Adipocyte (in vitro differentiated cells): ENCODE measurements around the gene CYGB.

Experiments used
- DNase-seq: peaks from one replicate; pipeline ENCODE4 v3.0.0-alpha.2; 2015; ENCODE audit warnings: low read depth
- H3K27me3 ChIP-seq: replicated peaks from 2 replicates; pipeline ENCODE4 v1.7.0; 2013; ENCODE audit warnings: mild to moderate bottlenecking, low read length, moderate library complexity; ENCODE audit not compliant: control insufficient read depth, insufficient read depth
- H3K36me3 ChIP-seq: 2 replicates; pipeline ENCODE4 v1.7.0; 2013; ENCODE audit warnings: low read length, mild to moderate bottlenecking, moderate library complexity; ENCODE audit not compliant: control insufficient read depth, insufficient read depth, severe bottlenecking
- H3K4me1 ChIP-seq: 2 replicates; pipeline ENCODE4 v1.7.0; 2013; ENCODE audit warnings: mild to moderate bottlenecking, low read length, moderate library complexity; ENCODE audit not compliant: control insufficient read depth, insufficient read depth
- H3K4me3 ChIP-seq: 2 replicates; pipeline ENCODE4 v1.7.0; 2013; ENCODE audit warnings: mild to moderate bottlenecking, low read length, moderate library complexity
- H3K9ac ChIP-seq: 2 replicates; pipeline ENCODE4 v1.7.0; 2013; ENCODE audit warnings: mild to moderate bottlenecking, low read length, moderate library complexity
- H3K9me3 ChIP-seq: 2 replicates; pipeline ENCODE4 v1.7.0; 2013; ENCODE audit warnings: mild to moderate bottlenecking, low read length, moderate library complexity; ENCODE audit not compliant: control insufficient read depth

The CYGB gene

DNA sequence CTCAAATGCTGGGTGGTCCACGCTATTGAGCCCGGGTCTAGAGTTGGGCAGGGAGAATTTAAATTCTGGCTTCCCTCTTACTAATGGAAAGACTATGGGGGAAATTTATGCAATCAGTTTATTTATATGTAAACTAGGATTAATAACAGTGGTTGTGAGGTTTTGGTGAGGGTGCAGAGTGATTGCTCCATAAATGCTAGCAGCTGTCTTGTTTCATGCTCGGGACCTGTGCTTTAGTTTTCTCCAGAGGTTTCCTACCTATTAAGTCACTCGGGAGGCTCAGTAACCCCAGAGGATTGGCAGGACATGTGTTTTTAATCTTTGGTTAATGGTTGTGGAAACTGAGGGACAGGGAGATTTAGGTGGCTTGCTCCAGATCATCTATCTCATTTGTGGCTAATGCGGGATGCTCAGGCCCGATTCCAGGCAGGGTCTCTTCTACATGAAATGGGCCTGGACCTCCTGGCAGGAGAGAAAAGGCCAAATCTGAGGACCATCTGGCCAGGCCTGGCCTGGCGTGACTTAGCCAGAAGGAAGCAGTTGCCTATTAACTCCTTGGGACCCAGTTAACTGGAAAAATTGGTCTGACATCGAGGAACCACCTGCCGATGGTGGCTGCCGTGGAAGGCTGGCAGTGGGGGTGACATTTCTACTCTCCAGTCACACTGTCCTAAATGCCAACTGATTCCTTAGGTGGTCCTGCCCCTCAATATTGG, 4.4 kb upstream of the CYGB start:
- Histone ChIP-seq H3K27me3 (no peaks in the 10 kb centered on the region), H3K4me3 (no peak overlapping the region), H3K9me3 (no peaks in the 10 kb centered on the region), H3K36me3 (no peaks in the 10 kb centered on the region), H3K9ac (peak overlapping the region; percentile 76), H3K4me1 (peaks cover 30% of the 10 kb centered on the region)
- no peak for DNase-seq

DNA sequence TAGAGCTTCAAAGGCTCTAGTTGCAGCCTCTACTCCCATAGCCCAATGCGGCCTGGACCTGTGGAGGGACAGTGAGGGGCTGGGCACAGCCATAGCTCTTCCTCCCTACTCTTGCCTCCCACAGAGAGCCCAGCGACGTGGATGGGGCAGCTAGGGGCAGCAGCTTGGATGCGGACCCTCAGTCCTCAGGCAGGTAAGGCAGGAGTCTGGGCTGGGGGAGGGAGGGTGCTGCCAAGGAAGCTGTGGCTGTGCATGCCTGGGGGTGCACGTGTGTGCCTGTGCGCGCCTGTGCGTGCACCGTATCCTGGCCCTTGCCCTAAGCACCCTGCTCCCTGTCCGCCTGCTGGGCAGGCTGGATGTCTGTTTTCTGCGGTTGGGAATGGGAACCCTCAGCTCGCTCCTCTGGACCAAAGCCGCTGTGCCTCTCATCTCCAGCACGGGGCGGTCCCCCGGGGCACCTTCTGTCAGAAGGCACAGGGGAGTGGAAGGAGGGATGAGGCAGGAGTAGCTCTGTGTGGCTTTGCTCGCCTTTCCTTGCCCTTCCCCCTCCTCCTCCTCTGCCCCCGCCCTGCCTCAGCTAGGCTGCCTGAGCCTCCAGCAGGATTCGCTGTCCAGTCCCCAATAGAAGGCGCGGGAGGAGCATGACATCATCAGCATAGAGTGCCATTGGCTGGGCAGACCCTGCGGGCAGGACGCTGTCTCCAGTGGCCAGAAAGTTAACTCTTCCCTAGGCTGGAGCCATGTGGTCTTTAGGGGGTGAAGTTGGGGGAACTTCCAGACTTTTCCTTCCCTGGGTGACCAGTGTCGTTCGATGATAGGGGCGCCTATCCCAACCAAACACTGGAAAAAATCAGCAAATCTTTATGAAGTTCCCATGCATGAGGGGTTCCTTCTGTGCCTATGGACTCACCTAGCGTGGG, 3.1 kb upstream of the CYGB start:
- Histone ChIP-seq H3K36me3 (no peaks in the 10 kb centered on the region), H3K9ac (peak overlapping the region; percentile 76), H3K27me3 (no peaks in the 10 kb centered on the region), H3K4me1 (peaks cover 36% of the 10 kb centered on the region), H3K4me3 (peak overlapping the region; percentile 75), H3K9me3 (no peaks in the 10 kb centered on the region)
- DNase-seq = peak; percentile 98

DNA sequence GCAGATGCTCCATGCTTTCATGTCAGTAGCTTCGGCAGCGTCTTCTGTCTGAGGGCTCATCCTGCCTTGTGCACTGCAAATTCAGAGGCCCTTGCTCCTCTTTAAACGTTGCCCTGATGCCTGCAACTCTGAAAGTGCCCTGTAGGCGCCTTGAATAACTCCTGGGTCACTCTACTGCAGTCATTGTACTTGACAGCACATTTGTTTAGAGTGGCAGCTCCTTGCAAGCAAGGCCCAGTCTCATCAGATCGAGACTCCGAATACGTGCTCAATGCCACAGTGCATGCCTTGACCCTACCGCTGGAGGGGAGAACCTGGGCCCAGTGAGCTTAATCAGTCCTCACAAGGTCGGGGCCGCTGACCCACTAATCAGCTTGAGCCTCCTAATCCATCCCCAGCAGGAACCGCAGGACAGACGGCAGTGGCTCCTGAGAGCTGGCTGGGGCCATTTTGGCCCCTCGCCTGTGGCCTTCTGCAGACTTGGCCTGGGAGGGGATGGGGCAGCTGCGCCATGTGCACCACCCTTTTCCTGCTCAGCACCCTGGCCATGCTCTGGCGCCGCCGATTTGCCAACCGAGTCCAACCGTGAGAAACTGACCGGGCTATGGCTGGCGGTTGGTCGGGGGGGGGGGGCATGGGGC, 2.2 kb upstream of the CYGB start, which contains the start of gene PRCD:
TSS of gene PRCD (plus strand) at position 414 of the 641 bp plus-strand sequence. CDS start at position 512, 98 bp downstream.
- Histone ChIP-seq H3K9me3 (no peaks in the 10 kb centered on the region), H3K4me3 (peak within 1 kb of the TSS; percentile 75), H3K9ac (peak within 1 kb of the TSS; percentile 79), H3K36me3 (no peaks in the 10 kb centered on the region), H3K4me1 (peaks cover 44% of the 10 kb centered on the region), H3K27me3 (no peaks in the 10 kb centered on the region)
- DNase-seq = no peak

DNA sequence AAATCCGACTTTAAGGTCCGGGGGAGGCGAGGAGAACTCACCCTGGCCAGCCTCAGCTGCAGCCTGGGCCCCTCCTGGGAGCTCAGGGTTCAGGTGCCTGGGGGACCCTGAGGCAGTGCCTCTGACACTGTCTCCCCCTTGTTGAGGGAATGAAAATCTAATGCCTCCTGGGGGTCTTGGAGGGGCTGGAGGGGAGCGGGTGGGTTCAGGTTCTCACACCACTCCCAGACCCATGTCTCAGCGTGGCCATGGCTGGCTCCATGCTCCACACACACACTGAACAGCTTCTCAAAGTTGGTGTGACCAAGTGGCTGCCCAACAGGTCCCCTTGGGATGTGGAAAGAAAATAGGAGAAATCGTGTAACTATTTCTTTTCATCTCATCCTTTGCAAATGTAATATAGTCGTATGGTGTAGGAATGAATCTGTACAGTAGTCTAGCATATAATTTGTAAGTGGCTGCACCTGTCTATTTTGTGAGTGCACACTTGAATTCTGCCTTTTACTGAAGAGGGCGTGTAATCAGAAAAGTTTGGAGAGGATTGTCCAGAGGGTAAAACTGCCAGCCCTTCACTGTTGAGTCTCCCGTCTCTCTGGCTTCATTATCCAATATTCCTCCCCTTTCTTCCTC, 1.5 kb upstream of the CYGB start:
- DNase-seq = no peak
- Histone ChIP-seq H3K9me3 (no peaks in the 10 kb centered on the region), H3K27me3 (no peaks in the 10 kb centered on the region), H3K9ac (peak overlapping the region; percentile 79), H3K36me3 (no peaks in the 10 kb centered on the region), H3K4me3 (peak overlapping the region; percentile 74), H3K4me1 (peaks cover 49% of the 10 kb centered on the region)

DNA sequence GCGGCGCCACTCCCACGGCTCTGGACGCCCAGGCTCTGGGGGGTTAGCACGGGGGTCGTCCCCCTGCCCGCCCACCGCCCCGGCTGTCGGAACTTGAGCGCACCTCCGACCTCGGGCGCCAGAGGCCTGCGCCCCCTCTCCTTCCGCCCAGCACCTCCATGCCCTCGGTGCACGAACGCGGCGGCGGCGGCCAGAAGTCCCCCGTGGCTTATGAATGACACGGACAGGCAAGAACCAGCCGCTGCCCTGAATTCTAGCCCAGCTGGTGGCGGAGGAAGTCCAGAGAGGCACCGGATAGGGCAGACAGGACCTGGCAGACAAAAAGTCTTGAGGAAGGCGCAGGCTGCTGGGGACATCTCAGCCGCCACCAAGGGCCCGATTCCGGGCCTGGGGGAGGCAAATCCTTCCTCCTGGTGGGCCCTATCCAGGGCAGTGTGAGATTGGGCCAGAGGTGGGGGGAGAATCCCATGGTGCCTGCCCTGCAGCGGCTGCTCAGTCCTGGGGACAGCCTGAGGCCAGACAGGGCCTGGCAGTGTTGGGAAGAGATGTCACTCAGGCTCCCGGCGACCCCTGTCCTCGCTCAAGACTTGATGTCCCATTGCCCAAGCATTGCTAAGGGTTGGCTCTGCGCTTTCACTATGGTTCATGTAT, 897 bp upstream of the CYGB start:
- Histone ChIP-seq H3K9me3 (no peaks in the 10 kb centered on the region), H3K9ac (peak overlapping the region; percentile 79), H3K4me3 (peak overlapping the region; percentile 74), H3K36me3 (no peaks in the 10 kb centered on the region), H3K4me1 (peaks cover 49% of the 10 kb centered on the region), H3K27me3 (no peaks in the 10 kb centered on the region)
- DNase-seq = no peak

DNA sequence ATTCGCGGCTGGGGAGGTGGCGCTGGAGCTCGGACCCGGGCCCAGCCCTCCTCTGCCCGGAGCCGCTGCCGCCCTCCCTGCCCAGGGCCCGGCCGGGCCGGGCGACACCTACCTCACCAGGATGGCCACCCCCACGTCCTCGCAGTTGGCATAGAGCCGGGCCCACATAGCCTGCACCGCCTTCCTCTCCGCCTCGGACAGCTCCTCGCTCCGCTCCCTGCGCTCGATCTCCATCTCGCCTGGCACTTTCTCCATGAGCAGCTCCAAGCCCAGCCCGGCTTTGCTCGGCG, 276 bp downstream of the CYGB start:
- Histone ChIP-seq H3K4me3 (peak overlapping the region; percentile 79), H3K36me3 (no peaks in the 10 kb centered on the region), H3K27me3 (no peaks in the 10 kb centered on the region), H3K9ac (peak overlapping the region; percentile 84), H3K9me3 (no peaks in the 10 kb centered on the region), H3K4me1 (peaks cover 50% of the 10 kb centered on the region)
- no peak for DNase-seq

DNA sequence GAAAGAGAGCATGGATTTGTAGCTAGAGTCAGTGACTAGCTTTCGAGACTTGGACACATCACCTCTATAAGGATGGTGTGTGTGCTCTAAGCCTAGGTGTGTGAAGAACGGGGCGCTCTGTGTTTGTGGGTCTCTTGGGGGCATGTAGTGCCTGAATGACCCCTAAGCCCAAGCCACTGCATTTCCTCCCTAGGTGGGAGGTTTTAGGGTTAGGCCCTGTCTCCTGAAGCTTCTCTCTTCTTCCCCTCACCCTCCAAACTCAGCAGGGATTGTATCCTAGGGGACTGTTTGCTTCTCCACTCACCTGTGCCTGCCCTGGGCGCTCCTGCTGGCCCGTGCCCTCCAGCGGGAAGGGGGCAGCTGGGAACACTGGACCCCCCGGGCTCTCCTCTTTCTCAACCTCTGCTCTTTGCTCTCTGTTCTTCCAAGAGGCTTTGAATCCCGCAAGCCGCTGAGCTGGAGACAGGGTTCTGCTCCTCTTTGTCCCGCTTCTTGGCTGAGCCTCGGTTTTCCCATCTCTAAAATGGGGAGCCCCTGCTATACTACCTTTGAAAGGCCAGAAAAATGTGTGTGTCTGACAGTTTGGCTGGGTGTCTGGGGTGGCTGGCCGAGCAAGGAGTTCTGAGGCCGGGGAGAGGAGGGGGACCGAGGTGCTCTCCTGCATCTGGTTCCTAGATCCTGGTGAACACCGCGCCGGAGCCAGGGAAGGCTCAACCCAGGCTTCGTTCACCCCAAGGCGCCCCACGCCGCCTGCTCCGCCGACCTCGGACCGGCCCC, 810 bp downstream of the CYGB start:
- Histone ChIP-seq H3K36me3 (no peaks in the 10 kb centered on the region), H3K4me3 (peak overlapping the region; percentile 79), H3K9me3 (no peaks in the 10 kb centered on the region), H3K4me1 (peaks cover 55% of the 10 kb centered on the region), H3K9ac (peak overlapping the region; percentile 84), H3K27me3 (no peaks in the 10 kb centered on the region)
- DNase-seq = no peak

DNA sequence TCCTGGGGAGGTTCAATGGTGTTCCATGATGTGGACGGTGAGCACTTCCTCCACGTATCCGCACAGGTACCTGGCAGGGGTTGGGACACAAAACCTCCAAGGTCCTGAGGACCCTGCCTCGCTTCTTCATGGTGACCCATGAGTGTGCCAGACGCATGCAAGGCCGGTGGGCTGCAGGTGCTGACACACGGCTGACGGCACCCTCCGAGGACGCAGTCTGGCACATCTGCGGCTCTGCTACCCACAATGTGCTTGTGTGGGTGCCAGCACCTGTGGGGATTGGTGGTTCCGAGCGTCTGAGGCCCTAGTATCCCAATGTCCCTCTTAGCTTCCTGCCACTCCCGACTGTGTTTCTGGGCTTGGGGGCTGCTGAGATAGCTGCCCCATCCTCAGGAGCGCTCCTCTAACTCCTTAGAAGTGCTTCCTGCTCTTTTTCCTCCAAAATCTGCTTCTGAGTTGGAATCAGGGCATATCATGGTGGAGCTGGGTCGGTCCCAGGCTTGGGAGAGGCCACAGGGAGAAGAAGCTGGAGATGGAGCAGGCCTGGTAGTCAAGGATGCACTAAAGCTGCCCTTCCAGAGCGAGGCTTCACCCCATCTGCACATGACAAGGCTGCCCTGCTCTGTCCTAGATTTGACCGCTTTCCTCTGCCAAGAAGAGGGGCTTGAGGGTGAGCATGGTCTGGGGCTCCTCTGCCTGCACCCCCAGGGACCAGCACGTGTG, 1.6 kb downstream of the CYGB start:
- H3K4me3 ChIP-seq = peak overlapping the region; percentile 79
- H3K36me3 ChIP-seq = no peaks in the 10 kb centered on the region
- no peak for DNase-seq
- no peaks in the 10 kb centered on the region for H3K27me3 ChIP-seq
- H3K4me1 ChIP-seq = peaks cover 57% of the 10 kb centered on the region
- H3K9ac ChIP-seq = peak overlapping the region; percentile 84
- no peaks in the 10 kb centered on the region for H3K9me3 ChIP-seq

DNA sequence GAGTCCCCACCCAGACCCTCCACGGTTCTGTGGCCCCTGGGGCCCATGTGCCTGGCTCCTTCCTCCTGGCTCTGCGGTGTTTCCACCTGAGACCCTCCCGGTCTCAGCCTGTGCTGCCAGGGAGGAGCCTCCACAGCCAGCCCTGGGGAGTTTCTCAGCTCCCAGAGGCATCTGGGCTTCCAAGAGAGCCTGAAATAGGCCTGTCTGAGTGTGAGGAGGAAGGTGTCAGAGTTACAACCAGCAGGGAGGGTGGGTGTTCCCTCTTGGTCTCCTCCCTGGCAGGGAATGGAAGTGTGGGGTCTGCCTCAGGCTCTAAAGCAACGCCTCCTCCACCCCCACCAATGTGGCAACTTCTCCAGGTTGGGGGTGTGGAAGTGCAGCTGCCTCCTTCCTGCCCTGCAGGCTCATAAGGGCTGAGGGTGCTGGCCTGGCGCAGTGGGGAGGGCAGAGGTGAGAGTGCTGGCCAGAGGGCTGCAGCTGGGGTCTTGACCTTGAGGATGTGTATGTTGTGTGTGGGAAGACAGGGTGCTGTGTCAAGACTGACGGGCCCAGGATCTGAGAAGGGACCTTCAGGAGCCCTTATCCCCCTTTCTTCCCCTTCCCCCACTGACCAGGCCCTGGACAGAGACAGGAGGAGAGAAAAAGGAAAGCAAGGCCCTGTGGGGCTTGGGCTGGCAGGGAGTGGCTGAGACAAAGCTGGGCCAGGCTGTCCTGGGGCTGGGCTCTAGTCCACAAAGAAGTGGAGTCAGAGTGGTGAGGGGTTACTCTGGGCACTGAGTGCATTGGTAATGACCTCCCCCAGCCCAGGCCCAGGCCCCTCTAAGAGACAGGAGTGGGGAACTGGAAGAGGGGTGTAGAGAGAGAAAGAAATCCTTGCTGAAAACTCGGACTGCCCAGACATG, 2.4 kb downstream of the CYGB start:
- H3K9ac ChIP-seq = peak overlapping the region; percentile 84
- H3K4me1 ChIP-seq = peaks cover 61% of the 10 kb centered on the region
- no peaks in the 10 kb centered on the region for H3K27me3 ChIP-seq
- no peaks in the 10 kb centered on the region for H3K36me3 ChIP-seq
- DNase-seq = no peak
- no peaks in the 10 kb centered on the region for H3K9me3 ChIP-seq
- H3K4me3 ChIP-seq = peak overlapping the region; percentile 79
